NB4 (cell line): ENCODE results near the gene ZNF831.

Experiments
- DNase-seq: peaks from one replicate; pipeline ENCODE4 v3.0.0; 2010; ENCODE audit warnings: low read depth
- H3K4me3 ChIP-seq: one replicate; pipeline ENCODE4 v1.5.1; 2011; ENCODE audit warnings: mild to moderate bottlenecking, low read depth, low read length, moderate library complexity
- MAX ChIP-seq: IDR thresholded peaks from 2 replicates; pipeline ENCODE4 v1.6.1; 2011; ENCODE audit warnings: low read depth, low read length
- MYC ChIP-seq: IDR thresholded peaks from 2 replicates; pipeline ENCODE4 v1.6.1; 2011; ENCODE audit warnings: low read depth, low read length
- POLR2A ChIP-seq: IDR thresholded peaks from 2 replicates; pipeline ENCODE4 v1.6.1; 2011; ENCODE audit warnings: mild to moderate bottlenecking; ENCODE audit not compliant: insufficient read length; ENCODE audit errors: extremely low read depth
- TF ChIP-seq, protein P1 (sequence below): IDR thresholded peaks from one replicate; pipeline ENCODE4 v1.5.1; 2012; ENCODE audit warnings: low read depth, low read length

The ZNF831 gene

DNA sequence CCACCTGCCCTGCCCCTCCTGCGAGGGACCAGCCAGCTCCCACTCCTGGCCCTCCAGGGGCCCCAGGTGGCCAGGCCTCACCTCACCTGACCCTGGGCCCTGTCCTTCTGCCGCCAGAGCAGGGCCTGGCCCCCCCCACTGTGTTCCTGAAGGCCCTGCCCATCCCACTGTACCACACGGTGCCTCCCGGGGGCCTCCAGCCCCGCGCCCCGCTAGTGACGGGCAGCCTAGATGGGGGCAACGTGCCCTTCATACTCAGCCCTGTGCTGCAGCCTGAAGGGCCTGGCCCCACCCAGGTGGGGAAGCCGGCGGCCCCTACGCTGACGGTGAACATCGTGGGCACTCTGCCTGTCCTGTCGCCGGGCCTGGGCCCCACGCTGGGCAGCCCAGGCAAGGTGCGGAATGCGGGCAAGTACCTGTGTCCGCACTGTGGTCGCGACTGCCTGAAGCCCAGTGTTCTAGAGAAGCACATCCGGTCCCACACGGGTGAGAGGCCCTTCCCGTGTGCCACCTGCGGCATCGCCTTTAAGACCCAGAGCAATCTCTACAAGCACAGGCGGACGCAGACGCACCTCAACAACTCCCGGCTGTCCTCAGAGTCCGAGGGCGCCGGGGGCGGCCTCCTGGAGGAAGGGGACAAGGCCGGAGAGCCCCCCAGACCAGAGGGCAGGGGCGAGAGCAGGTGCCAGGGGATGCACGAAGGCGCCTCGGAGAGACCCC, 27.6 kb downstream of the ZNF831 start:
- H3K4me3 ChIP-seq: no peak overlapping the region
- DNase-seq: no peak
- TF ChIP-seq MYC (no peak), MAX (no peak), POLR2A (no peak)
- TF ChIP-seq, protein P1, sequence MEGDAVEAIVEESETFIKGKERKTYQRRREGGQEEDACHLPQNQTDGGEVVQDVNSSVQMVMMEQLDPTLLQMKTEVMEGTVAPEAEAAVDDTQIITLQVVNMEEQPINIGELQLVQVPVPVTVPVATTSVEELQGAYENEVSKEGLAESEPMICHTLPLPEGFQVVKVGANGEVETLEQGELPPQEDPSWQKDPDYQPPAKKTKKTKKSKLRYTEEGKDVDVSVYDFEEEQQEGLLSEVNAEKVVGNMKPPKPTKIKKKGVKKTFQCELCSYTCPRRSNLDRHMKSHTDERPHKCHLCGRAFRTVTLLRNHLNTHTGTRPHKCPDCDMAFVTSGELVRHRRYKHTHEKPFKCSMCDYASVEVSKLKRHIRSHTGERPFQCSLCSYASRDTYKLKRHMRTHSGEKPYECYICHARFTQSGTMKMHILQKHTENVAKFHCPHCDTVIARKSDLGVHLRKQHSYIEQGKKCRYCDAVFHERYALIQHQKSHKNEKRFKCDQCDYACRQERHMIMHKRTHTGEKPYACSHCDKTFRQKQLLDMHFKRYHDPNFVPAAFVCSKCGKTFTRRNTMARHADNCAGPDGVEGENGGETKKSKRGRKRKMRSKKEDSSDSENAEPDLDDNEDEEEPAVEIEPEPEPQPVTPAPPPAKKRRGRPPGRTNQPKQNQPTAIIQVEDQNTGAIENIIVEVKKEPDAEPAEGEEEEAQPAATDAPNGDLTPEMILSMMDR: no peak

DNA sequence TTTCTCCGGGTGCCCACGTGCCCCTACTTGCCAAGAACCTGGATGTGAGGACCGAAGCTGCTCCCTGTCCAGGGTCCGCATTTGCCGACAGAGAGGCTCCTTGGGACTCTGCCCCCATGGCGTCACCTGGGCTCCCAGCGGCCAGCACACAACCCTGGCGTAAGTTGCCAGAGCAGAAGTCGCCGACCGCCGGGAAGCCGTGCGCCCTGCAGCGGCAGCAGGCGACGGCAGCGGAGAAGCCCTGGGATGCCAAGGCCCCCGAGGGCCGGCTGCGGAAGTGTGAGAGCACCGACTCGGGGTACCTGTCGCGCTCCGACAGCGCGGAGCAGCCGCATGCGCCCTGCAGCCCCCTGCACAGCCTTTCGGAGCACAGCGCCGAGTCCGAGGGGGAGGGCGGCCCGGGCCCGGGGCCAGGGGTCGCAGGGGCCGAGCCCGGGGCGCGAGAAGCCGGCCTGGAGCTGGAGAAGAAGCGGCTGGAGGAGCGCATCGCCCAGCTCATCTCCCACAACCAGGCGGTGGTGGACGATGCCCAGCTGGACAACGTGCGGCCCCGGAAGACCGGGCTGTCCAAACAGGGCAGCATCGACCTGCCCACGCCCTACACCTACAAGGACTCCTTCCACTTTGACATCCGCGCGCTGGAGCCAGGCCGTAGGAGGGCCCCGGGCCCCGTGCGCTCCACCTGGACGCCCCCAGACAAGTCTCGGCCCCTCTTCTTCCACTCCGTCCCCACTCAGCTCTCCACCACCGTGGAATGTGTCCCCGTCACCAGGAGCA, 28.3 kb downstream of the ZNF831 start:
- no peak for DNase-seq

GRCh38 chr20:59192533-59192896, 28.9 kb downstream of the ZNF831 start:
- H3K4me3 ChIP-seq: no peak overlapping the region
- DNase-seq: no peak
- TF ChIP-seq, protein P1: no peak
- no peak for TF ChIP-seq POLR2A
- no peak for TF ChIP-seq MAX
- no peak for TF ChIP-seq MYC

More for the DNA sequence above, 28.3 kb downstream of the ZNF831 start:
- TF ChIP-seq MYC (no peak), MAX (no peak), POLR2A (no peak)
- TF ChIP-seq, protein P1: no peak
- H3K4me3 ChIP-seq: no peak overlapping the region

GRCh38 chr20:59193325-59193724, 29.7 kb downstream of the ZNF831 start:
- H3K4me3 ChIP-seq: no peak overlapping the region
- TF ChIP-seq POLR2A: no peak
- TF ChIP-seq, protein P1: no peak
- TF ChIP-seq MYC: no peak
- TF ChIP-seq MAX: no peak

GRCh38 chr20:59194023-59194935, 30.7 kb downstream of the ZNF831 start:
- TF ChIP-seq, protein P1: no peak
- TF ChIP-seq MYC (no peak), POLR2A (no peak), MAX (no peak)
- H3K4me3 ChIP-seq: no peak overlapping the region
- no peak for DNase-seq

More at GRCh38 chr20:59193325-59193724, 29.7 kb downstream of the ZNF831 start:
- DNase-seq: no peak
